Adrenal gland (tissue), 12 donors: ENCODE data around the gene ACYP1. TPM values are rescaled to one million over a fixed set of nuclear protein-coding genes. Genes with fewer than 3 reads are reported as not detected.

Experiments used
- DNase-seq, 7 donors: peaks; one replicate each; pipeline ENCODE4 v3.0.0-alpha.2; 2019 to 2020
- H3K27ac ChIP-seq, 5 donors: fragments of 200-600 bp; sonication (generic) in 4 of 5; 1 replicate in 3 of 5; 2 replicates in 2 of 5; pipeline versions ENCODE4 v1.5.1 to v1.8.0; 2016 to 2020; ENCODE audit warnings: mild to moderate bottlenecking in 1 of 5
- H3K27me3 ChIP-seq: fragments of 200-600 bp; 2 replicates; pipeline ENCODE4 v1.8.0; 2021
- H3K36me3 ChIP-seq, 2 donors: fragments of 200-600 bp; replicated peaks in 1 of 2; 1 replicate in 1 of 2; 2 replicates in 1 of 2; pipeline versions ENCODE4 v1.5.1 to v1.8.0; 2018 to 2022
- H3K4me1 ChIP-seq, 2 donors: fragments of 200-600 bp; replicated peaks in 1 of 2; 1 replicate in 1 of 2; 2 replicates in 1 of 2; pipeline versions ENCODE4 v1.5.1 to v1.8.0; 2018 to 2021
- H3K4me3 ChIP-seq, 4 donors: fragments of 200-600 bp; sonication (generic) in 3 of 4; one replicate each; pipeline ENCODE4 v1.5.1; 2016 to 2018
- H3K9me3 ChIP-seq, 3 donors: fragments of 200-600 bp; sonication (generic) in 1 of 3; replicated peaks in 1 of 3; 1 replicate in 2 of 3; 2 replicates in 1 of 3; pipeline versions ENCODE4 v1.5.1 to v1.8.0; 2016 to 2021
- POLR2A ChIP-seq, 2 donors: fragments of 450-650 bp; IDR thresholded peaks; one replicate each; pipeline ENCODE4 v1.6.1; 2017; ENCODE audit warnings: antibody characterized with exemption in 2 of 2, mild to moderate bottlenecking in 2 of 2, moderate library complexity in 1 of 2
- WGBS, 4 donors: extraction: QIAGEN DNeasy Blood & Tissue Kit in 2 of 4; methylation state at CpG; one replicate each; pipeline versions ENCODE4 v1.1.5 to v1.1.7; 2013 to 2017; 5-methylcytosine and 5-hydroxymethylcytosine counted together
- intact Hi-C, 2 donors: fragments of 100-400 bp; cut with DNase I; formaldehyde crosslinking; loops; one replicate each; pipeline versions ENCODE4 v1.14.1 to v1.15.0; 2022 to 2023
- polyA plus RNA-seq, 3 donors: library from polyadenylated mRNA; stranded (reverse); fragments of 200-250 nt in 2 of 3; fragments of 350-450 nt in 1 of 3; fragmentation: Illumina TruSeq in 1 of 3; extraction: RNeasy Lipid Tissue Mini Kit (QIAGEN cat#74804) in 1 of 3; gene quantifications; one replicate each; pipeline ENCODE4 v1.2.3, GENCODE V29; 2013 to 2014
- total RNA-seq, 9 donors: library from RNA; depleted of rRNA in 4 of 9; stranded (reverse); fragments of >200 nt in 4 of 9; fragments of 120-200 nt in 1 of 9; fragmentation: NEBNext Ultra II Directional in 1 of 9; extraction: Animal tissue kit (Norgen Biotek cat#: 25700) in 1 of 9; gene quantifications; one replicate each; pipeline versions ENCODE4 v1.1.0 to v1.2.4, GENCODE V29; 2013 to 2023
- TF ChIP-seq, protein P1 (sequence below), 6 experiments: fragments of 450-650 bp in 4 of 6; fragments of 200-600 bp in 2 of 6; sonication (generic) in 1 of 6; IDR thresholded peaks; 1 replicate in 5 of 6; 2 replicates in 1 of 6; pipeline versions ENCODE4 v1.5.1 to v1.8.0; 2016 to 2021; ENCODE audit warnings: antibody characterized with exemption in 6 of 6, mild to moderate bottlenecking in 2 of 6, moderate library complexity in 1 of 6
- donor health status: healthy with polysubstance abuse.
- donor health status: Bipolar disorder and iron deficiency.
- donor health status: DM: yes; HTN: yes; CAD: no.
- donor health status: DM: no; HTN: no; CAD: no.
- donor health status: DM: no; HTN: no; CAD: no.
- donor health status: DM: yes; HTN: yes; CAD: no.

The ACYP1 gene
- total and polyA plus RNA-seq, 12 donors, result 11.5 to 73.0 (median 23.7) TPM

DNA sequence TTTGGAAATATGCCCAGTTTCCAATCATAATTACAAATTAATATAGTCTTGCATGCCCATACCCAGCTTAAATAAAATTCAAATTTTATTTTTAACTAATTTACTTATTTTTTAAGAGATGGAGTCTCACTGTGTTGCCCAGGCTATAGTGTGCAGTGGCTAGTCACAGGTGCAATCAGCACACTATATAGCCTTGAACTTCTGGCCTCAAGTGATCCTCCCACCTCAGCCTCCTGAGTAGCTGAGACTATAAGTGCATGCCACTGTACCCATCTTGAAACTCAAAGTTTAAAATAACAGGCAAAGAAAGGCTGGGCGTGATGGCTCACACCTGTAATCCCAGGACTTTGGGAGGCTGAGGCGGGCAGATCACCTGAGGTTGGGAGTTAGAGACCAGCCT, 22.9 kb downstream of the ACYP1 start:
- peaks cover 15 to 40% of the 10 kb centered on the region in 2 donors for H3K4me1 ChIP-seq
- peaks cover 0 to 17% of the 10 kb centered on the region in 2 donors for H3K36me3 ChIP-seq
- 92 to 100% (median 99%) methylated on average over 2 of the region's 2 CpGs for WGBS, 4 donors
- H3K4me3 ChIP-seq, result no peak overlapping the region
- no peak for TF ChIP-seq POLR2A (IDR thresholded peaks at IDR 0.05)
- TF ChIP-seq, protein P1, sequence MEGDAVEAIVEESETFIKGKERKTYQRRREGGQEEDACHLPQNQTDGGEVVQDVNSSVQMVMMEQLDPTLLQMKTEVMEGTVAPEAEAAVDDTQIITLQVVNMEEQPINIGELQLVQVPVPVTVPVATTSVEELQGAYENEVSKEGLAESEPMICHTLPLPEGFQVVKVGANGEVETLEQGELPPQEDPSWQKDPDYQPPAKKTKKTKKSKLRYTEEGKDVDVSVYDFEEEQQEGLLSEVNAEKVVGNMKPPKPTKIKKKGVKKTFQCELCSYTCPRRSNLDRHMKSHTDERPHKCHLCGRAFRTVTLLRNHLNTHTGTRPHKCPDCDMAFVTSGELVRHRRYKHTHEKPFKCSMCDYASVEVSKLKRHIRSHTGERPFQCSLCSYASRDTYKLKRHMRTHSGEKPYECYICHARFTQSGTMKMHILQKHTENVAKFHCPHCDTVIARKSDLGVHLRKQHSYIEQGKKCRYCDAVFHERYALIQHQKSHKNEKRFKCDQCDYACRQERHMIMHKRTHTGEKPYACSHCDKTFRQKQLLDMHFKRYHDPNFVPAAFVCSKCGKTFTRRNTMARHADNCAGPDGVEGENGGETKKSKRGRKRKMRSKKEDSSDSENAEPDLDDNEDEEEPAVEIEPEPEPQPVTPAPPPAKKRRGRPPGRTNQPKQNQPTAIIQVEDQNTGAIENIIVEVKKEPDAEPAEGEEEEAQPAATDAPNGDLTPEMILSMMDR (IDR thresholded peaks at IDR 0.05), result no peak
- DNase-seq, result no peak
- intact Hi-C loops, result no loop called here
- H3K27me3 ChIP-seq, result no peaks in the 10 kb centered on the region
- H3K27ac ChIP-seq, result no peak overlapping the region
- H3K9me3 ChIP-seq, result no peaks in the 10 kb centered on the region

DNA sequence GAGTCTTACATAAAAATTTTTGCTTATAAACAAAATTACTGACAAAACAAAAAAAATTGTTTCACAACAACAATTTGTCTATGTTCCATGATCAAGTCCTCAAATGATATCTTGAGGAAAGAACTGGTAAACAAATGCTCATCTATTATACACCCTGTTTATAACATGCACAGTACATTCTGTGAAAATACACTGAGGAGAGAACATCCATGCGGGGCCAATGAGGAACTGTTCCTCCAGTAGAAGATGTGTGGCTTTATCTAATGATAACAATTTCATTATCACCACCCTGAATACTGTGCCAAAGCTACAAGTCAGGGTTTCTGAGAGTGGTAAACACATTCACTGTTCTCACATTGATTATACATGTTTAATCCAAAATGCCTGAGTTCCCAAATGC, 23.3 kb downstream of the ACYP1 start:
- peaks cover 0 to 17% of the 10 kb centered on the region in 2 donors for H3K36me3 ChIP-seq
- DNase-seq, result no peak
- H3K27ac ChIP-seq, result no peak overlapping the region
- H3K27me3 ChIP-seq, result no peaks in the 10 kb centered on the region
- TF ChIP-seq, protein P1 (IDR thresholded peaks at IDR 0.05), result no peak
- WGBS, 4 donors, result 63 to 79% (median 71%) methylated on average over 1 of the region's 1 CpG
- H3K4me3 ChIP-seq, result no peak overlapping the region
- no peaks in the 10 kb centered on the region for H3K9me3 ChIP-seq
- intact Hi-C loops, result no loop called here
- H3K4me1 ChIP-seq, result peaks cover 15 to 38% of the 10 kb centered on the region in 2 donors

GRCh38 chr14:75032939-75033338, 30.9 kb downstream of the ACYP1 start:
- H3K9me3 ChIP-seq, result no peaks in the 10 kb centered on the region
- H3K4me1 ChIP-seq, result no peaks in the 10 kb centered on the region
- DNase-seq, result no peak
- H3K27me3 ChIP-seq, result no peaks in the 10 kb centered on the region
- TF ChIP-seq POLR2A (IDR thresholded peaks at IDR 0.05), result no peak
- TF ChIP-seq, protein P1 (IDR thresholded peaks at IDR 0.05), result no peak
- H3K27ac ChIP-seq, result no peak overlapping the region
- peaks cover 0 to 48% of the 10 kb centered on the region in 2 donors for H3K36me3 ChIP-seq
- intact Hi-C loops, result no loop called here
- H3K4me3 ChIP-seq, result no peak overlapping the region
- WGBS, 4 donors, result 92 to 100% (median 94%) methylated on average over 2 of the region's 2 CpGs

DNA sequence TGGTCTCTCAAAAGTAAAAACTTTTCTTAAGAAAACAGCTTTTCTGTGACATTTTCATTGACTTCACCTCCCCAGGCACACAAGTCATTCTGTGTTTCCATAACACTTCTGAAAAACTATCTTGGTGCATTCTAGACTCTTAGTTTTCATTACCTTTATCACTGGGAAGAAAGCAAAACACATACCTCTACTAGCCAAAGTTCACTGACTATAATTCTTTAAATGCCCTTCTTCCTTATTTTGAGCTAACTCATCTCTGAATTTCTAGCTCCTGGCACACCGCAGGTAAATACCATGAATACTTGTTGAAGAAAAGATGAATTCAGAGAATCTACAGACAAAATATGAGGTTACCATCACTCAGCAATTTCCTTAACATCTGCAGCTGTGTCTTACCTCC, 33.7 kb downstream of the ACYP1 start:
- H3K36me3 ChIP-seq, result peaks cover 0 to 46% of the 10 kb centered on the region in 2 donors
- TF ChIP-seq, protein P1 (IDR thresholded peaks at IDR 0.05), result no peak
- TF ChIP-seq POLR2A (IDR thresholded peaks at IDR 0.05), result no peak
- no peak for DNase-seq
- no peaks in the 10 kb centered on the region for H3K4me1 ChIP-seq
- intact Hi-C loops, result no loop called here
- H3K4me3 ChIP-seq, result no peak overlapping the region
- no peak overlapping the region for H3K27ac ChIP-seq
- H3K27me3 ChIP-seq, result no peaks in the 10 kb centered on the region
- WGBS, 4 donors, result 0% methylated on average over 1 of the region's 1 CpG
- no peaks in the 10 kb centered on the region for H3K9me3 ChIP-seq
